ENCODE data around the gene PLEKHG4B. TPM values are rescaled to one million over a fixed set of nuclear protein-coding genes. Genes with fewer than 3 reads are reported as not detected.

Gene PLEKHG4B
- total and polyA plus RNA-seq, 2 of the 4 experiments (the other 2 are of a cell fraction): 1.1 TPM

- in situ Hi-C loops (cut with MboI; ENCODE audit: low sequenced_read_pairs): no loop called here
- Histone ChIP-seq H3K79me1 (ENCODE audit: low read depth in 1 of 2, low read length in 2 of 2) (no peaks in the 10 kb centered on the region), H3K9ac (ENCODE audit: low read depth, low read length) (no peak overlapping the region), H2AK9ac (replicated peaks; ENCODE audit: low read depth, low read length, poor library complexity) (no peak overlapping the region), H3K18ac (ENCODE audit: low read depth, low read length) (no peak overlapping the region), H2AK5ac (ENCODE audit: low read depth, low read length) (no peak overlapping the region), H3K27ac (ENCODE audit: insufficient read depth, low read length) (no peak overlapping the region), H3K4me1 (ENCODE audit: control insufficient read depth, insufficient read depth, low read length) (no peaks in the 10 kb centered on the region), H2BK15ac (ENCODE audit: low read depth, low read length) (no peak overlapping the region), H4K8ac (ENCODE audit: low read depth in 2 of 2, low read length in 2 of 2) (no peak overlapping the region), H3K36me3 (ENCODE audit: control insufficient read depth, insufficient read depth, low read length) (no peaks in the 10 kb centered on the region), H3K9me1 (ENCODE audit: insufficient read depth, low read length) (no peaks in the 10 kb centered on the region), H2BK5ac (ENCODE audit: low read depth, low read length, poor library complexity, severe bottlenecking) (no peak overlapping the region), H2AFZ (replicated peaks; ENCODE audit: low read length, poor library complexity) (no peak overlapping the region), H3K27me3 (ENCODE audit: control insufficient read depth, insufficient read depth, low read length) (peaks cover 52% of the 10 kb centered on the region), H3K23ac (ENCODE audit: low read depth, low read length) (no peak overlapping the region), H4K91ac (ENCODE audit: insufficient read depth, low read depth, low read length) (no peak overlapping the region), H2BK20ac (ENCODE audit: low read depth, low read length) (no peak overlapping the region), H4K20me1 (ENCODE audit: insufficient read depth, low read length) (no peaks in the 10 kb centered on the region), H3K4me2 (ENCODE audit: low read depth, low read length) (no peak overlapping the region), H4K5ac (ENCODE audit: low read depth, low read length) (no peak overlapping the region), H3K56ac (ENCODE audit: extremely low read depth, insufficient read depth, low read length) (no peak overlapping the region), H2BK120ac (ENCODE audit: low read depth, low read length) (no peak overlapping the region), H3K9me3 (ENCODE audit: control insufficient read depth, insufficient read depth, low read length) (no peaks in the 10 kb centered on the region), H3K4ac (ENCODE audit: low read depth, low read length) (no peak overlapping the region), H3K4me3 (ENCODE audit: insufficient read depth, low read depth, low read length) (no peak overlapping the region), H3K14ac (replicated peaks; ENCODE audit: low read depth, low read length) (no peak overlapping the region)
- no TSS peak for BruUV-seq (replicated peaks)
- intact Hi-C loops (cut with micrococcal nuclease): no loop called here
- DNase-seq: no peak
- ATAC-seq (ENCODE audit: low read depth): no peak
- WGBS, 2 experiments (ENCODE audit: extremely low coverage in 2 of 2, insufficient read length in 1 of 2): 63% methylated on average over 8 of the region's 15 CpGs; no CpG with 5 or more reads in 1 of the 2 experiments
- ChIA-PET CTCF (no interaction called here), POLR2A (ENCODE audit: unreplicated experiment) (no interaction called here)
- TF ChIP-seq USF2 (IDR thresholded peaks at IDR 0.05; ENCODE audit: low read depth, low read length): no peak
- no peak for TF ChIP-seq RFX5 (IDR thresholded peaks at IDR 0.05; ENCODE audit: low read depth, low read length)
- dilution Hi-C loops (cut with HindIII; ENCODE audit: low sequenced_read_pairs, unreplicated experiment): no loop called here
These were observed 17.4 kb upstream of the PLEKHG4B start for GRCh38 chr5:74503-75109.

Data from IMR-90 (cell line).